Vagina (tissue), 2 donors: Measurements from ENCODE around the gene OR2M5.

Source experiments
- CTCF ChIP-seq, 3 experiments: fragments of 450-650 bp in 2 of 3; fragments of 200-600 bp in 1 of 3; sonication (generic) in 1 of 3; IDR thresholded peaks; one replicate each; pipeline ENCODE4 v1.5.1; 2017 to 2019; ENCODE audit warnings: antibody characterized with exemption in 3 of 3, mild to moderate bottlenecking in 2 of 3, moderate library complexity in 2 of 3
- POLR2A ChIP-seq, 2 donors: fragments of 450-650 bp; IDR thresholded peaks; one replicate each; pipeline ENCODE4 v1.6.1; 2017; ENCODE audit warnings: antibody characterized with exemption in 2 of 2, mild to moderate bottlenecking in 2 of 2, moderate library complexity in 2 of 2

GRCh38 chr1:248144513-248145198 is at the start of gene OR2M5:
- TF ChIP-seq CTCF (IDR thresholded peaks at IDR 0.05), result no peak
- TF ChIP-seq POLR2A (IDR thresholded peaks at IDR 0.05), result no peak
